Ramos (cell line): ENCODE results near the gene PIR.

ENCODE experiments used
- in situ Hi-C: fragments of 300-500 bp; cut with MboI; formaldehyde crosslinking; loops from one replicate; pipeline ENCODE4 v1.14.3; 2022; ENCODE audit warnings: low sequenced_read_pairs; ENCODE audit not compliant: unreplicated experiment

Gene PIR

DNA sequence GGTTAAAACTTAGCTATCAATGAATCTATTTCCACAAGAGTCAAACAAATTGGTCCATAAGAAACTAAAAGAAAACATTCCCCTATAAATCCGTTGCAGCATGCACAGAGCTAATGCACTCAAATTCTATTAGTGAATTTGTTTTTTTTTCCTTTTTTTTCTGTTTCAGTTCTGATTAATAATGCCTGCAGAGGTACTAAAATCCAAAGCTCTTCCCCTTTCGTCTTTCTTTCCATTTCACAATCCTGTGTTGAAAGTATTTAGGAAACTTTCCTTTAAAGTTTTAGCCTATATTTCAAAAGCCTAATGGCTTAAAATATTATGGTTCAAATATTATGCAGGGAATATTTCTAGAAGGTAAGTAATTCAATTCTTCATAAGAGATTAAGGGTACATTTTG is 63.1 kb downstream of the PIR start:
- in situ Hi-C loops: no loop called here

DNA sequence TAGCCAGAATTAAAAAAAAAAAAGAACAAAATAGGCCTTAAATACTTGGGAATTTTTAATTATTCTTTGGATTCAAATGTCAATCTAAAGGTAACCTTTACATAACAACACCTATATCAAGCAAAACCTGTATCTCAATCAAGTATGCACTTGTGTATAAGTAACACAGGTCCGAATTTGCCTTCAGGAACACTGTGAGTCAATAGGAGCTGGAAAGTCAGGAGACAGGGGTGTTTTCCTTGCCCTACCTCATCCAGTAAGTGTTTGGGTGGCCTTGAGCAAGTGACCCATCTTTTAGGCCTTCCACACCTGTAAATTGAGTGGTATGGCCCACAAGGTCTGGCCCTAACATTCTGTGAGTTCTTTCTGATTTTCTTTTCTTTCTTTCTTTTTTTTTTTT is 68.1 kb downstream of the PIR start:
- in situ Hi-C loops: no loop called here

DNA sequence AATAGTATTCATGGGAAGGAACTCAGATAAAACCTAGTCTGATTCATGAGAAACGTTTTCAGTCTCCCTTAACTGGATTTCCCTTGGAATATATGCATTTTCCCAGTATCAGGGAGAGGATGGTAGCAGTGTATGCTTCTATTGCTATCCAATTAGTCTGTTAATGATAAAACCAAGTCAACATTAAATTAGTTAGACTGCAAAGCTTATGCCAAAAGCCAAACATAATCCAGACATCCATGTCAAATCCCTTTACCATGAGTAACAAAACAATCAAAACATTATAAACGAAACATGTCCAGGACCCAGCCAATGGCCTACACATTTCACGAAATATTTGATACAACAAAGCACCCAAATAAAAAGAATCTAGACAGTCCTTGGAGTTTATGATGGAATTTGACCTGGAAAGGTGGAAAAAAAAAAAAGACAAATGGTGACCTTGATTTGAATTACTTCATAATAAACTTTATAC is 74.4 kb downstream of the PIR start:
- in situ Hi-C loops: no loop called here

DNA sequence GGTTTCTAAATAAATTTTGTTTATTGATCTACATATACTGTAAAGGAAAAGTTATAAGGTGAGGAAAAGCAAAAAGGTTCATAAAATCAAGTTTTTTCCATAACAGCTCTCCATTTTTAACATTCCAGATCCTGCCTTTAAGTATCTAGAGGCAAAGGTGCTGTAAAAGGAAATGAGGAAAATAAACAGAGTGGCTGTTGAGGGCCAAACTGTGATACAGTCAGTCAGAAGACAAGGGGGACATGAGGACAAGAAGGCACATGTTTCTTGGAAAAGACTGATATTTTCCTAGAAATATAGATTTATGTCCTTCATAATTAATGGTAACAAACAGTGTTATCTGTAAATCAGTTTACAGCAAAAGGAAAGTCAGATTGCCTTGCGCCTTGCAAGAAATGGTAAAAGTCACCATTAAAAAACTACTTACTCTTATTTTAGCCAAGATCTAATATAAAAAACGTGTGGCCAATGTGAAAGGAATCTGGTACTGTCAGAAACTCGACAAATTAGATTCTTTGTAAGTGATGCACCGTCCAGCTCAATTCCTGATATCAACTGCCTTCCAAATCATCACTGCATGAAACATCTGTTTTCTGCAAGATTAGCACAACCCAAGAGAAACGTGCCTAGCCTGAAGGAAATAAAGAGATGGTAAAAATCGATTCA is 75.0 kb downstream of the PIR start:
- in situ Hi-C loops: no loop called here

DNA sequence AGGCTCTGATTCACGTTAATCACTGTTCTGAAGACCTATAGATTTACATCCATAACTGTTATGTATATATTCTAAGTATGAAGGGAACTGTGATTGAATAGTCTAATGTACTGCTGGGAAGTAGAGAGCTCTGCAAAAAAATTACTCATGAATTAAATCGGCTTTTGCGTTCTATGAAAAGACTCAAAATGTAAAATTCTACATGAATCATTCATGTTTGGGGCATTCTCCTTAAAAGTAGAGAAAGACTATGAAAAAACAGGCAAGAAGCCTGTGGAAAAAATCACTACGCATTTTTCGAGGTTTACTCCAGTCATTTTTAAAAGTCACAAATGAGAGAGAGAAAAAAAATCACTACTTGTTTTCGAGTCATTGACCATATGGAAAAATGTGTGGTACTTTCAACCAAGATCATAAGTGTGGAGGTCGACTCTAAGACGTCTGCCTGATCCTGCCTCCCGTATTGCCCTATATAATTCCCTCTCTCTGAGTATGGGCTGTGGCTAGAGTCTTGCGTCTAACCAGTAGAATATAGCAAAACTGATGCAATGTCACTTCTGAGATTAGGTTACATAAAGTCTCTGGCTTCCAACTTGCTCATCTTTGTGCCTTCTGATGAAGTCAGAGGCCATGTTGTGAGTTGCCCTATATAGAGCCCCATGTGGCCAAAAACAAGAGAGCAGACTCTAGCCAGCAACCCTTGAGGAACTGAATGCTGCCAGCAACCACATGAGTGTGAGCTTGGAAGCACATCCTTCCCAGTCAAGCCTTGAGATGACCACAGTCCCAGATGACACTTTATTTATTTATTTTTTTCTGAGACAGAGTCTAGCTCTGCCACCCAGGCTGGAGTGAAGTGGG is 76.8 kb downstream of the PIR start:
- in situ Hi-C loops: no loop called here

DNA sequence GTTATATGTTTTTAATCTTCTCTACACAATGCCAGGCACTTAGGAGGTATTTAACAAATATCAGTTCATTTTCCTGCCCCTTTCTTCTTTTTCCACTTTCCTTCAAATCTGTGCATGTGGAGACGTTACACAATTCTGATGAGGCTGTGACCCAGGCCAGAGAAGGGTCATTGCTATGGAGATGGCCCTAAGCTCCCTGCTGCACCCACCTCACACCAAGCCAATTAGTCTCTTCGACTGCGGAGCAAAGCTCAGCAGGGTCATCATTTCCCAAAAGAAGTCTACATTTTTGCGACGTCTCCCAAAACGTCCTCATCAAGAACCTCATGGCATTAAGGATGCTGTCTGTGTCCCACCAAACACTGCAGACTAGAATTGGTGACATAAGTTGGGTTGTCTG is 80.0 kb downstream of the PIR start:
- in situ Hi-C loops: no loop called here

DNA sequence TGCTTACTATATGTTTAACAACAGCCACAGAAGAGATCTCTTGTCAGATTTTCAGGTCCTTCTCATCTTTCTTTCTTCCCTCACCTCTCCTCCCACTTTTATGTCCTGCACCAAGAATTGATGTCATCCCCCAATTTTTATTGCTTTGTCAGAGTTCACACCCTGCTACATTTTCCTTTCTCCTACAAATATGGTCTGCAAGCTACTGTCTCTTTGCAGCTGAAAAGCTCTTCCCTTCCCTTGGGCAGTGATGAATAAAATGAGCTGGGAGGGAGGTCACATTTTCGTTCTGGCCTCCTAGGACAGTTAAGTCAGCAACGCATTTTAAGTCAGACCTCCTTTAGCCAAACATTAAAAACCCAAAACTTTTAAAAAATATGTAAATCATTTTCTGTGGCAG is 82.2 kb downstream of the PIR start:
- in situ Hi-C loops: no loop called here

DNA sequence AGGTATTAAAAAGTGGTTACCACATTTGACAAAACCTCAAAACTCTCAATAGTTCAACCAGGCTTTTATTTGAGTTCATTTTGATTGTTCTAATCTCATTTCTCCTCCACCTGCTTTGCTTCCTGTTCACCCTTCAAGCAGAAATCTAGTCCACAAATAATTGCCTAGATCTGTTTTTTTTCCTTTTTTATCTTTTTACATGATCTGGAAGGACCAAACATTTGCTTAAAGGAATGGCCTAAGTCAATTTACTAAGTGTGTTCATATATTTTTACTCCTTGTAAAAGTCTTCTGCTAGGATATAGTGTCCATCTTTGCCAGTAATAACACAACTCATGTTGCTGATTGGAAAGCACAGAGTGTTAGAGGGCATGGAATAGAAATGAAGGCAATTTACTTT is 82.7 kb downstream of the PIR start:
- in situ Hi-C loops: no loop called here

DNA sequence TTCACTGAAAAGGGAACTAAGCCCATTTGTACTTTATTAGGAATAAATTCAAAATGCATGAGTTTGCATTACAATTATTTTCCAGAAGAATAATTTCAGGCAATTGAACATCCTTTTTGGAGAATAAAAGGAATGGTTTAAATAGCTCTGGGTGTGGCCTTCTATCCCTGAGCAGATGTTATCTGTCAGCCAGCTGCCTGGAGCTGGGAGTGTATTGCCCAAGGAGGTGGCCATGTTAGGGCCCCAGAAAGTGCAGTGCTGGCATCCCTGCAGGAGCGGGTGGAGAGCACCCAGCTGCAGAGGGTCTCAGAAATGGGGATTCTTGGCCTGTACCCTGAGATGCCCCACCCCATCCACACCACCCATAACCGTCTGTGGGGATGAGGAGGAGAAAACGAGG is 87.3 kb downstream of the PIR start:
- in situ Hi-C loops: no loop called here

DNA sequence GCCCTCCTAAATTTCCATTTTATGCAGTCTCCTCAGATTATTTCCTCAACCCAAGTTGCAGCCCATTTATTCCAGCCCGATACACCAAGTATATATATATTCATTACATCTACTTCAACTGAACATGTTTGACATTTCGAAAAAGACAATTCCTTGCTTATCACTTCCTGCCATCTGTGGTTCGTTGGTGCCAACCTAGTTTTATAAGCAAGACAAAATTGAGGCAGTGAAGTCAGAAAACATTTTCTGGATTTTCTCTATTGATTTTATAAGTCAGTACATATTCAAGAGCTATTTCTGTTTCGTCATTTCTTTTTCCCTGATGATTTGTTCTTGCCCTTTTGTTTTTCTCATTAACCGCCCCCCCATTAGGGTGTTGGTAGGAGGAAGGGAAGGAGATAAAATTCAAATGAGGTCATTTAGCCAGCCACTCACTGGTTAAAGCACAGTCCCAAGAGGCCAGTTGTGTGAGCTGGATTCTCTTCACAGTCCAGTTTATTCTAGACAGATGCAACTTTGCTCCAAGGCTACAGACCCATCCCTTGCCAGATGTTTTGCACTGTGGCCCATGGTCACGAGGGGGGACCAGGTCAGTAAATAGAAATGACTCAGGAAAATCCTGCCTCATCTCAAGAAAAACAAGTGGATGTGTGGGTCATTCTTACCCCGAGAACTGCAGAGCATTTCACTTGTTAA is 88.6 kb downstream of the PIR start:
- in situ Hi-C loops: no loop called here

DNA sequence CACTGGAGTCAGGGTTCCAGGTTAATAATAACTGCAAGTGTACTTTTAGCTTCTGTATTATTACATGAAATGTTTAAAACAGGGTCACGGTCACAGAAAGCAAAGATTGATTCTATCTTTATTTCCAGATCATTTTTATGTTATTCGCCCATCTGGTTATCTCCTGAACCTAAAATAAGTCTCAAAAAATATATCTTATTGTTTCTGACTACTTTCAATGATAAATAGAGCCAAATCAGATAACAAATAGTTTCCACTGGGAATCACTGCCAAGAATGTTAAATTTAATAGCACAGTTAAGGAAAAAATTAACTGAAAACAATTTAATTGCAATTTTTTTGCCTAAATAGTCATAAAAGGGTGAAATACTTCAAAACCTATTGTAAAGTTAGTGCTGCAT is 91.8 kb downstream of the PIR start:
- in situ Hi-C loops: no loop called here

DNA sequence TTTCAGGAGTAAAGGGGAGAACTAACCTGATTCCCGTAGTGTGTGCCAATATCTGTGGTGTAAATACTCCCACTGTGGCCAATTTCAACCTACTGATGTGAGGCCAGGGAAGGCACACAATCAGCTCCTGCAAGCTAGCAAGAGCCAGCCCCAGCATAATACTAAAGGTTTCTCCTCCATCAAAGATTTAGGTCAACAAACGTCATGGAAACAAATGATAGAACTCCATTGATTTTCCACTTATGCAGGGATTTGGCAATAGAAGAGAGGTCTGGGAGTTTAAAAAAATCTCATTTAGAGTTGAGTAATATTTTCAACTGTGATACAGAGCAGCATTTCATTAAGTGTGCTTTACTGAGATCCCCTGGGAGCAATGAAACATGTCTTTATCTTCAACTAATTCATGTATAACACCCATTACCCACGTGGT is 93.2 kb downstream of the PIR start:
- in situ Hi-C loops: no loop called here

DNA sequence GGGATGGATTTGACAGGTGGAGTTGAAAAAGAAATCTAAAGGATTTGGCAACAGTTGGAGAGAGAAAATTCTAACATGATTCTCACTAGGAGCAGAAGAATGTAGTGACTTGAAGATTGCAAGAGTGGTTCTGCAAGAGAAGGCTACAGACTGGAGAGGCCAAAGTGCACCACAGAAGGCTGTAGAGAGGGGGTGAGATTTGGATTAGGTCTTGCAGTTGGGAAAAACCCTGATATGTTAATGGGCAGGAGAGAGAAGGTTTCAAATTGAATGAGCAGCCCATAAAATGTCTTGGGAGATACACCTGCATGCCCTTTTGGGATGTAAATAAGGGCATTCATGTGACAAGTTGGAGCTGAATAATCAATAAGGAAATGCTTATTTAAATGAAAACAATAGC is 94.3 kb downstream of the PIR start:
- in situ Hi-C loops: no loop called here

DNA sequence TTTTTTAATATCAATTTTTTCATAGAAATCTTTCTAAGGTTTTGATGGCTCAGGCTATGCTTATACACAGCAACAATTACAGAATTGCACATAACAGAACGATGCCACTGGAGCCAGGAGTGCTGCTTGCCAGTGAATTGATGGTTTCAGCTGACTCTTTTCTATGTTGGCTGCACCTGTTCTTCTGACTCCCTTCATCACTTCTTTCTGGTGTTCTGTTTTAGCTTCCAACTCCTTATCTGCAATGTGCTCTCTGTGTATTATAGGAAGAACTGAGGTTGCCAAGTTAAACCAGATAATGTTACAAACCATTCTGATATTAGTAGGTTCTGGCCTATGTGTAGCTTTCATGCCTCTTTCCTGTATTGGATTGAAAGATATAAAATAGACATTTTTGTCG is 97.3 kb downstream of the PIR start:
- in situ Hi-C loops: no loop called here

DNA sequence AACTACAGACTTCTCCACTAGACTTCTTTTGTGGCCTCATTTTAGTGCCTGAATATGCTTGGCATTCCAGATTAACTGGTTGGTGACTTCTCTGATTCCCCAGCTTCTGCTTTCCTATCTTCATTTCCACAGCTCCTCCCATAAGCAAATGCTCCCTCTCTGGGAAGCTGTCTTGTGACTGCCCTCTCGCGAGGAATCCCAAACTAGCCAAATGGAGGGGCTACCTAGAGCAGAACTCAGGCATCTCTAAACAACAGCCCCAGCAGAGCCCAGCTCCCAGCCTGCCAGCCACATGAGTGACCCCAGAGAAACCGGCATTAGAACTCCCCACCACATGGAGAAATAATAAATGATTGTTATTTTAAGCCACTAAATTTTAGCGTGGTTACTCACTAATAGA is 101.3 kb downstream of the PIR start:
- in situ Hi-C loops: no loop called here

DNA sequence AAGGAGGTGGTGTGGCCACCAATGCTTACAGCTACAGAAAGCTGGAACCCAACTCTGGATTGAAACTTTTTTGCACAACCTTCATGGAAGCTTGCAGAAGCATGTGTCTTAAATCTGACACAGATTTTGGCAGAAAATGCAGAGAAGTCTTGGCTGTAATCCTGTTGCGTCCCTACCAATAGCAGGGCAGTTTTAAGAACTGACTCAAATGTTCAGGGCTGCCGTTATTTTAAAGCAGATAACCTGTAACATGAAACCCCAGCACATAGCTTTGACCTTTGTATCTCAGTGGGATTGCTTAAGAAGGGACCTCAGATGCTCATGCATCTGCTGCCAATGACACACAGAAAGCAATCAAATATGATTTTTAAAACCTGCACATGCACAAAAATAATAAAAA is 108.8 kb downstream of the PIR start, which contains the start of gene VEGFD:
Gene VEGFD, minus strand, starts transcription at position 110 of the 400 bp plus-strand sequence. CDS start 467 bp downstream, outside the sequence.
- in situ Hi-C loops: no loop called here

DNA sequence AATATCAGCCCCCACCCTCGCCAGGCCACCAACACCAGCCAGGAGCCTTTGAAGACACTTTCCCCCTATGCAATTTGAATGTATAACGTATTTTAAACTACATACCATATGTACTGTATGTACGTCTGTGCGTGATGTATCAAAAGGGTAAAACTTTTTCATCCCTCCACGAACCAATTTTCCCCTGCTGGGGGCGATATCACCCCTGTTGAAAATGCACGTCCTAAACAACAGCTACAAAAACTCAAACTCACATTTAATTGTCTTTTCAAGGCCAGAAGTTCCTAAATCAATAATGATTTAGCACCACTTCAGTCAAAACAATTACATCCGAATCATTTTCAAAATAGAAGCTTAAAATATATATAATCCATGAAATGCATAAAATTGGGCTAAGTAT is 110.3 kb downstream of the PIR start:
- in situ Hi-C loops: no loop called here

DNA sequence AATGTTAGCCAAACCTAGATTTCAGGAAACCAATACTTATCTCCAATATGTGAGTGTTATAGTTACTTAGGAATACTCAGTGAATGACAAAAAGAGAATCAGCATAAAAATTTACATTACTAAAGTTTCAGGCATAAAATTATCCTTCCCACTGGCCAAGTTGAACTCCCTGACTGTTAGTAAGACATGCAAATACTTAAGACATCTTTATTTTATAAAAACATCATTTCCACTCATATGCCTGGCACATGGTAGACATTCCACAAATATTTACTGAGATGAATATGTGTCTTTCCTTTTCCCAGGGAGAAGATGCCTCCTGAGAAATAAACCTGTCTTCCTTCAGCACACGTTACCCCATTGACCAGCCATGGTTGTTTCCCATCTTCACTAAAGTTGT is 116.2 kb downstream of the PIR start:
- in situ Hi-C loops: no loop called here

DNA sequence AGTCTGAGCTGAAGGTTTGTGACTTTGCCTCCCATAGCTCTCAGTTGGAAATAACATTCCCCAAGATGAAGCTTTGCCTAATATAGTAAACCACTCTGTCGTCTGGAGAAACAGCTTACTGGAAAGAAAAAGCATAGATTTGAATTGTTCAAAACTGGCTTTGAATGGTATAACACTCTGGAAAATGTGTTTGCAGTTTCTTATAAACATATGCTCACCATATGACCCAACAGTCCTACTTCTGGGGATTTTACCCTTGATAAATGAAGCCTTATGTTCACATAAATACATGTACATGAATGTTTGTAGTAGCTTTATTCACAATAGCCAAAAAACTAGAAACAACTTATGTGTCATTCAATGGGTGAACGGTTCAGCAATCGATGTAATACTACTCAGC is 119.2 kb downstream of the PIR start:
- in situ Hi-C loops: no loop called here

DNA sequence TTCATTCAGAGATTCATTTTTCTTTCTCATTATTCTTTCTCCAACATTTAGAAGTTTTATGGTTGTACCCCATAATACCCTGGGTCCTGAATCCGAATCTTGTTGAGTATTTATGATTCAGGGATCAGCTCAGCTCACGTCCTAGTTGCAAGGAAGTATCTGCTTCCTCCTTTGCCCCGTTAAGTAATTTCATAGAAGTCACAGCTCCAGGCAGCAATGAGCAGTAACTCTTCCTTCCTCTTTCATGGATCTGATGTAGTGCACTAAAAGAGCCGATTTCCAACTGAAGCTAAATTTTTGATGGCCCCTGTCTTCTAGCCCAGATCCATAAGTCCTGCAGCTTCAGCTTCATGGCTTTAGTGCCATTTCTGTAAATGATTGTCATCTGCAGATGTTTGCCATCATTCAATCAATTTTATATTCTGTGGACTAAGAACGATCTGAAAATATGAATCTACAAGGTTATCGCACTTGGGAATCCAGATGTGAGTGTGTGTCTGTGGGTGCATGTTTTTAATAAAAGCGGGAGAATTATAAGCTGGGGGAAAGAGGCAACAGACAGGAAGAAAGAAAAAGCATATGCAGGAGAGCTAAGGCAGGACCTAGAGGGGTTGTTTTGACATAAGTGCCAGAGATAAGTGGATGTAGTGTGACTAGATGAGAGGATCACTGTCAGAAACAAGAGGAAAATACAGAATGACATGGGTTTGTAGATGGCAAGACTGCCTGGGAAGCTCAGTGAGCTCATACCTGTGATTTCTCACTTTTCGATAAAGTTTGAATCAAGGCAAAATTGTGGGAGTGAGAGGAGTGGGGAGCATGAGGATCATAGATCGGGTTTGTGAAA is 126.4 kb downstream of the PIR start:
- in situ Hi-C loops: no loop called here
